Measurements from ENCODE around the gene ZNF428.

DNA sequence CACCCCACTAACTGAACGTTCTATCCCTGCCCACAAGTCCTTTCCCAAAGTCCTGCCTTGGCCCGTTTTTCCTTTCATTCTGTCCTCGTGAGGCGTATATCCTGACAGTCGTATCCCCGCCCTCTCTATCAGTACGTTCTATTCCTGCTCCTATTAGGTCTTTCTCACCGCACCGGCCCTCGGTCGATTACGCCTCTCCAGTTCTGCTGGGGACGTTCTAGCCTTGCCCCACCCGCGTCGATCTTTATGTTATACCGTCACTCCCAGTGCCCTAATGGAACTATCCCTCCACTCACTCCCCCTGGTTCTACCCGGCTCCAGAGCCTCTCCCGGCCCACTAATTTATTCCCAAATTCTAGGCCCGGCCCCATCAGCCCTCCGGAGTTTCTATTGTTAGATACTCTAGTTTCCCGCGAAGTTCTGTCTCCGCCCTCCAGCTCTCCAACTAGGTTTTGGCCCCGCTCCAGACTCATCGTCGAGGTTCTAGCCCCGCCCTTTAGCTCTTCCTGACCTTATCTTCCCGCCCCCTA lies 48.5 kb upstream of the ZNF428 start:
- TF ChIP-seq CTCF (IDR thresholded peaks at IDR 0.05 in 8 of 11, conservative IDR thresholded peaks at IDR 0.05 in 3 of 11) (no peak), POLR2A (IDR thresholded peaks at IDR 0.05) (no peak), POLR2AphosphoS5 (IDR thresholded peaks at IDR 0.05) (no peak)

All from spleen (tissue), 7 donors.